ENCODE data around the gene CFAP97D1.

GRCh38 chr17:43830510-43831140, 50.4 kb downstream of the CFAP97D1 start:
- TF ChIP-seq EZH2 (IDR thresholded peaks at IDR 0.05; ENCODE audit: insufficient read depth, poor library complexity, severe bottlenecking) (no peak), EZH2phosphoT487 (IDR thresholded peaks at IDR 0.05; ENCODE audit: insufficient read depth, low read depth) (no peak)

Data from GM23248 (cell line).